HepG2 (cell line): ENCODE measurements around the gene XPC. TPM values are rescaled to one million over a fixed set of nuclear protein-coding genes. Genes with fewer than 3 reads are reported as not detected.

Experiments used
- ATAC-seq: fragments of 200-7000 bp; cut with Tn5 transposase; 3 replicates; pipeline ENCODE4 v1.9.1; 2020; ENCODE audit warnings: mild to moderate bottlenecking, moderate library complexity
- BruUV-seq: library from RNA; stranded (reverse); fragments of 400-500 nt; replicated peaks from 2 replicates; lab custom pipeline; 2021; lab: Mats Ljungman, UMichigan
- CTCF ChIA-PET: fragments of 300-600 bp; formaldehyde crosslinking; extraction: SDS; loops from one replicate; lab custom pipeline; 2021; ENCODE audit warnings: low total read pairs, inconsistent platforms, low intra/inter-chr PET ratio; lab: Yijun Ruan, JAX
- POLR2A ChIA-PET: fragments of 350-600 bp; sonication (Branson Sonifier 250); formaldehyde crosslinking; loops from one replicate; lab custom pipeline; 2020; ENCODE audit warnings: antibody characterized with exemption, inconsistent platforms; lab: Yijun Ruan, JAX
- DNase-seq: peaks from one replicate; pipeline ENCODE4 v3.0.0-alpha.2; 2015; ENCODE audit warnings: low spot score
- FAIRE-seq: peaks from 3 replicates; lab custom pipeline; 2011; peaks lifted over from hg19 to GRCh38; lab: Jason Lieb, UNC
- H2AFZ ChIP-seq: one replicate; pipeline ENCODE4 v1.6.1; 2011; ENCODE audit warnings: low read length, inconsistent platforms
- H3K27ac ChIP-seq: fragments of 300-600 bp; 3 replicates; pipeline ENCODE4 v1.8.0; 2011; ENCODE audit warnings: mixed run types, mild to moderate bottlenecking, mixed read lengths, low read length, inconsistent platforms; ENCODE audit not compliant: insufficient read depth; ENCODE audit errors: extremely low read length
- H3K27me3 ChIP-seq, 2 experiments: fragments of 200-600 bp in 1 of 2; 2 replicates in 1 of 2; 3 replicates in 1 of 2; pipeline versions ENCODE4 v1.6.0 to v1.8.0; 2011; ENCODE audit warnings: low read length in 2 of 2, mild to moderate bottlenecking in 2 of 2, moderate library complexity in 2 of 2, inconsistent platforms in 1 of 2; ENCODE audit not compliant: insufficient read depth in 2 of 2, control insufficient read depth in 1 of 2
- H3K36me3 ChIP-seq, 2 experiments: fragments of 200-600 bp in 1 of 2; replicated peaks in 1 of 2; 2 replicates in 1 of 2; 3 replicates in 1 of 2; pipeline versions ENCODE4 v1.5.1 to v1.8.0; 2011; ENCODE audit warnings: low read length in 2 of 2, inconsistent platforms in 1 of 2; ENCODE audit not compliant: insufficient read depth in 2 of 2, control insufficient read depth in 1 of 2
- H3K4me1 ChIP-seq: 2 replicates; pipeline ENCODE4 v1.5.1; 2012; ENCODE audit warnings: low read length, inconsistent platforms; ENCODE audit not compliant: insufficient read depth
- H3K4me2 ChIP-seq: 2 replicates; pipeline ENCODE4 v1.6.0; 2011; ENCODE audit warnings: low read depth, low read length, inconsistent platforms
- H3K4me3 ChIP-seq, 3 experiments: fragments of 200-600 bp in 1 of 3; sonication (generic), shearing (Covaris generic) in 1 of 3; replicated peaks in 1 of 3; 2 replicates each; pipeline ENCODE4 v1.5.1; 2011 to 2016; ENCODE audit warnings: low read length in 3 of 3, inconsistent platforms in 2 of 3, low read depth in 2 of 3, mild to moderate bottlenecking in 2 of 3, control low read depth in 1 of 3, mixed read lengths in 1 of 3; ENCODE audit not compliant: insufficient read depth in 1 of 3
- H3K79me2 ChIP-seq: one replicate; pipeline ENCODE4 v1.6.1; 2011; ENCODE audit warnings: low read length, inconsistent platforms; ENCODE audit not compliant: insufficient read depth
- H3K9ac ChIP-seq: 2 replicates; pipeline ENCODE4 v1.6.0; 2011; ENCODE audit warnings: mild to moderate bottlenecking, low read depth, low read length, inconsistent platforms; ENCODE audit not compliant: insufficient read depth
- H3K9me3 ChIP-seq: 2 replicates; pipeline ENCODE4 v1.5.1; 2012; ENCODE audit warnings: mild to moderate bottlenecking, low read length
- H4K20me1 ChIP-seq: 2 replicates; pipeline ENCODE4 v1.6.0; 2011; ENCODE audit warnings: inconsistent platforms, mild to moderate bottlenecking, low read length, moderate library complexity; ENCODE audit not compliant: insufficient read depth
- ASH2L ChIP-seq: fragments of 300-600, 200-600 bp; sonication (generic); IDR thresholded peaks from 2 replicates; pipeline ENCODE4 v1.7.0; 2017; ENCODE audit warnings: low read depth, mild to moderate bottlenecking, moderate library complexity, mixed read lengths, low read length; ENCODE audit not compliant: insufficient read length
- ATRX ChIP-seq: sonication (generic); formaldehyde crosslinking; IDR thresholded peaks from 2 replicates; pipeline ENCODE4 v1.4.0; 2020; ENCODE audit warnings: missing genetic modification reagents, borderline replicate concordance
- CEBPB ChIP-seq: IDR thresholded peaks from 2 replicates; pipeline ENCODE4 v1.6.1; 2011; ENCODE audit warnings: low read depth, low read length, improper control_type of control experiment, borderline replicate concordance
- CEBPG ChIP-seq: IDR thresholded peaks from 2 replicates; pipeline ENCODE4 v1.6.1; 2016
- CENPT ChIP-seq: sonication (generic); formaldehyde crosslinking; IDR thresholded peaks from 2 replicates; pipeline ENCODE4 v1.8.0; 2022; ENCODE audit warnings: low read depth, mild to moderate bottlenecking, moderate library complexity, missing genetic modification reagents
- DMAP1 ChIP-seq: IDR thresholded peaks from 2 replicates; pipeline ENCODE4 v1.6.1; 2016
- HIVEP1 ChIP-seq: sonication (generic); formaldehyde crosslinking; IDR thresholded peaks from 2 replicates; pipeline ENCODE4 v1.4.0; 2020; ENCODE audit warnings: mild to moderate bottlenecking, missing genetic modification reagents
- ISL2 ChIP-seq: sonication (generic); formaldehyde crosslinking; IDR thresholded peaks from 2 replicates; pipeline ENCODE4 v1.5.0; 2020; ENCODE audit warnings: missing genetic modification reagents
- LCORL ChIP-seq, 2 experiments: fragments of 450-650 bp in 1 of 2; sonication (generic) in 1 of 2; formaldehyde crosslinking in 1 of 2; IDR thresholded peaks; 2 replicates each; pipeline versions ENCODE4 v1.5.0 to v1.6.1; 2017 to 2020; ENCODE audit warnings: antibody characterized with exemption in 1 of 2, missing genetic modification reagents in 1 of 2
- NR1H2 ChIP-seq: sonication (generic); formaldehyde crosslinking; IDR thresholded peaks from 2 replicates; pipeline ENCODE4 v1.8.1; 2022; ENCODE audit warnings: low read depth, missing genetic modification reagents, borderline replicate concordance
- RAD51 ChIP-seq: fragments of 450-650 bp; IDR thresholded peaks from 2 replicates; pipeline ENCODE4 v1.6.1; 2016; ENCODE audit warnings: borderline replicate concordance
- U2AF2 ChIP-seq: fragments of 200-400 bp; formaldehyde crosslinking; IDR thresholded peaks from 2 replicates; pipeline ENCODE4 v1.6.1; 2017; ENCODE audit warnings: low read depth, mild to moderate bottlenecking, low read length
- ZNF569 ChIP-seq: sonication (generic); formaldehyde crosslinking; IDR thresholded peaks from 2 replicates; pipeline ENCODE4 v1.5.0; 2020; ENCODE audit warnings: mild to moderate bottlenecking, missing genetic modification reagents, moderate library complexity, borderline replicate concordance
- WGBS: methylation state at CpG from one replicate; pipeline ENCODE4 v1.1.6; 2017; ENCODE audit warnings: low lambda C conversion rate; 5-methylcytosine and 5-hydroxymethylcytosine counted together
- in situ Hi-C: cut with HindIII; loops from 2 replicates; pipeline ENCODE4 v1.10.0; 2017; ENCODE audit warnings: low pct_unique_long_range_greater_than_20kb; ENCODE audit not compliant: extremely low pct_ligation_motif_present
- intact Hi-C: fragments of 100-400 bp; cut with micrococcal nuclease; formaldehyde crosslinking; loops from one replicate; pipeline ENCODE4 v1.10.0; 2022; ENCODE audit not compliant: unreplicated experiment
- polyA plus RNA-seq, 8 experiments: library from polyadenylated mRNA; depleted of rRNA in 3 of 8; stranded (reverse) in 7 of 8; unstranded in 1 of 8; fragments of >200 nt; fragmentation: Illumina TruSeq in 4 of 8; extraction: Trizol in 4 of 8; gene quantifications; 2 replicates each; pipeline versions ENCODE4 v1.2.1 to v1.2.3, GENCODE V29; 2011 to 2016; ENCODE audit warnings: low read depth in 4 of 8, missing spikeins in 1 of 8, mixed read lengths in 1 of 8; ENCODE audit not compliant: insufficient read depth in 1 of 8
- total RNA-seq, 5 experiments: library from RNA; depleted of rRNA; stranded (reverse); fragments of >200 nt; fragmentation: Illumina TruSeq; extraction: Trizol; gene quantifications; 2 replicates each; pipeline ENCODE4 v1.2.3, GENCODE V29; 2016; ENCODE audit warnings: low read depth in 1 of 5
- TF ChIP-seq, protein P1 (sequence below): sonication (generic); formaldehyde crosslinking; IDR thresholded peaks from 2 replicates; pipeline ENCODE4 v1.9.0; 2022; ENCODE audit warnings: missing genetic modification reagents, mild to moderate bottlenecking, borderline replicate concordance
- TF ChIP-seq, protein P2 (sequence below): sonication (generic); formaldehyde crosslinking; conservative IDR thresholded peaks from 2 replicates; pipeline ENCODE4 v1.5.0; 2020; ENCODE audit warnings: missing genetic modification reagents
- TF ChIP-seq, protein P3 (sequence below): sonication (generic); formaldehyde crosslinking; IDR thresholded peaks from 2 replicates; pipeline ENCODE4 v1.4.0; 2020; ENCODE audit warnings: mild to moderate bottlenecking, missing genetic modification reagents
- TF ChIP-seq, protein P4 (sequence below): sonication (generic); formaldehyde crosslinking; IDR thresholded peaks from 2 replicates; pipeline ENCODE4 v1.8.1; 2023; ENCODE audit warnings: mild to moderate bottlenecking, missing genetic modification reagents

XPC gene
- total and polyA plus RNA-seq, 2 of the 13 experiments (the other 11 are each of a cell fraction or from before 2014, with no cell fraction given) = 9.4 to 24.1 TPM

DNA sequence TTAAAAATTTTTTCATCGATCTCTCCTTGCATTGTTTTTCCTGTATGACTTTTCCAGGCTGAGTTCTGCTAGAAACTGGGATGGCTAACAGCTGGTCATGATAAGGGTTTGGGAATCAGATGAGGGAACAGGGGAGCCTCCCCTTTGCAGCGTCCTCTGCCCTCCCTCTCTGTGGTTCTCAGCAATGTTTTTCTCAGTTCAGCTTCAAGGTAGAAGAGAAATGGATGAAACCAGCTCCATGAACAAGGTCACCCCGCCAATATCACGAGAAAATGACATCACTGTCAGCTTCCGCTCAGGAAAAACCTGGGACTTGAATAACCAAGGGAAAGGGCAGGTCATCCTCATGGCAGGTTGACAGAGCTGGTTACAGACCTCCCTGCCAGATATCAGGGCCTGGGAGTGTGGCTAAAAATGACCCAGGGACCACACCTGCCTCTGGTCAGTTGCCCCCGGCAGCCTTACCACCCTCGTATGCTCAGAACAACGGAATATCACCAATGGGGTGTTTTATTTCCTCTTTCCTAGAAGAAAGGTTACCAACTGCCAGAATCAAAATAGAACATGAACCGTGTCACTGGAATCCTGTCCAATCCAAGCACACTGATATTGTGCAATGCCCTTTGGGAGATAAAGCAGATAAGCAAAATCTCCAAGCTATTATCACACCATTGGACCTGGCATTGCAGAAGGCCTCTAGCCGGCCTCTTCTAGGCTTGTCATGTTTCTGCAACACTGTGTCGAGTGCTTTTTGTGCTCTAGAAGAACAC, 26.3 kb upstream of the XPC start:
- Histone ChIP-seq H3K4me3 (no peak overlapping the region), H3K4me2 (no peak overlapping the region), H3K36me3 (peaks cover 0 to 5% of the 10 kb centered on the region in 2 experiments; a peak in 2 of 5 replicates), H3K27me3 (no peaks in the 10 kb centered on the region), H3K9ac (no peak overlapping the region), H3K27ac (no peak overlapping the region), H3K4me1 (peaks cover 49% of the 10 kb centered on the region), H2AFZ (no peak overlapping the region), H3K79me2 (no peaks in the 10 kb centered on the region), H3K9me3 (no peaks in the 10 kb centered on the region), H4K20me1 (no peaks in the 10 kb centered on the region)
- FAIRE-seq (no peak), ATAC-seq (no peak), DNase-seq (no peak)
- intact Hi-C loops = loop anchor here (5.0 kb wide), 1 partner anchor 307 kb away; no protein-coding TSS in a partner anchor
- no TSS peak for BruUV-seq
- ChIA-PET POLR2A (interaction anchor here (1.4 to 5.5 kb wide), 3 partner anchors 26 to 198 kb away, joined by 4 to 33 read pairs (median 6); partner anchors contain the start of genes CHCHD4, LSM3, SLC6A6 and TMEM43), CTCF (interaction anchor here (2.1 kb wide), 1 partner anchor 263 kb away, joined by 11 read pairs; no protein-coding TSS in a partner anchor)
- in situ Hi-C loops = loop anchor here (10.0 kb wide), 2 partner anchors 260 to 310 kb away; no protein-coding TSS in a partner anchor
- 77% methylated on average over 8 of the region's 11 CpGs for WGBS
- TF ChIP-seq, protein P1, sequence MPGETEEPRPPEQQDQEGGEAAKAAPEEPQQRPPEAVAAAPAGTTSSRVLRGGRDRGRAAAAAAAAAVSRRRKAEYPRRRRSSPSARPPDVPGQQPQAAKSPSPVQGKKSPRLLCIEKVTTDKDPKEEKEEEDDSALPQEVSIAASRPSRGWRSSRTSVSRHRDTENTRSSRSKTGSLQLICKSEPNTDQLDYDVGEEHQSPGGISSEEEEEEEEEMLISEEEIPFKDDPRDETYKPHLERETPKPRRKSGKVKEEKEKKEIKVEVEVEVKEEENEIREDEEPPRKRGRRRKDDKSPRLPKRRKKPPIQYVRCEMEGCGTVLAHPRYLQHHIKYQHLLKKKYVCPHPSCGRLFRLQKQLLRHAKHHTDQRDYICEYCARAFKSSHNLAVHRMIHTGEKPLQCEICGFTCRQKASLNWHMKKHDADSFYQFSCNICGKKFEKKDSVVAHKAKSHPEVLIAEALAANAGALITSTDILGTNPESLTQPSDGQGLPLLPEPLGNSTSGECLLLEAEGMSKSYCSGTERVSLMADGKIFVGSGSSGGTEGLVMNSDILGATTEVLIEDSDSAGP (CRISPR knock-in tag) = no peak
- TF ChIP-seq ZNF569 (CRISPR knock-in tag) (no peak), HIVEP1 (CRISPR knock-in tag) (no peak), LCORL (IDR thresholded peaks at IDR 0.05) (no peak), LCORL (CRISPR knock-in tag; IDR thresholded peaks at IDR 0.05) (no peak), CEBPB (peak; percentile 84), DMAP1 (no peak), ATRX (CRISPR knock-in tag) (no peak), CENPT (CRISPR knock-in tag) (no peak), ISL2 (CRISPR knock-in tag) (no peak), ASH2L (no peak), RAD51 (no peak), NR1H2 (CRISPR knock-in tag) (no peak), CEBPG (CRISPR knock-in tag) (peak; percentile 56), U2AF2 (no peak)
- TF ChIP-seq, protein P2, sequence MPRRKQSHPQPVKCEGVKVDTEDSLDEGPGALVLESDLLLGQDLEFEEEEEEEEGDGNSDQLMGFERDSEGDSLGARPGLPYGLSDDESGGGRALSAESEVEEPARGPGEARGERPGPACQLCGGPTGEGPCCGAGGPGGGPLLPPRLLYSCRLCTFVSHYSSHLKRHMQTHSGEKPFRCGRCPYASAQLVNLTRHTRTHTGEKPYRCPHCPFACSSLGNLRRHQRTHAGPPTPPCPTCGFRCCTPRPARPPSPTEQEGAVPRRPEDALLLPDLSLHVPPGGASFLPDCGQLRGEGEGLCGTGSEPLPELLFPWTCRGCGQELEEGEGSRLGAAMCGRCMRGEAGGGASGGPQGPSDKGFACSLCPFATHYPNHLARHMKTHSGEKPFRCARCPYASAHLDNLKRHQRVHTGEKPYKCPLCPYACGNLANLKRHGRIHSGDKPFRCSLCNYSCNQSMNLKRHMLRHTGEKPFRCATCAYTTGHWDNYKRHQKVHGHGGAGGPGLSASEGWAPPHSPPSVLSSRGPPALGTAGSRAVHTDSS = no peak
- TF ChIP-seq, protein P3, sequence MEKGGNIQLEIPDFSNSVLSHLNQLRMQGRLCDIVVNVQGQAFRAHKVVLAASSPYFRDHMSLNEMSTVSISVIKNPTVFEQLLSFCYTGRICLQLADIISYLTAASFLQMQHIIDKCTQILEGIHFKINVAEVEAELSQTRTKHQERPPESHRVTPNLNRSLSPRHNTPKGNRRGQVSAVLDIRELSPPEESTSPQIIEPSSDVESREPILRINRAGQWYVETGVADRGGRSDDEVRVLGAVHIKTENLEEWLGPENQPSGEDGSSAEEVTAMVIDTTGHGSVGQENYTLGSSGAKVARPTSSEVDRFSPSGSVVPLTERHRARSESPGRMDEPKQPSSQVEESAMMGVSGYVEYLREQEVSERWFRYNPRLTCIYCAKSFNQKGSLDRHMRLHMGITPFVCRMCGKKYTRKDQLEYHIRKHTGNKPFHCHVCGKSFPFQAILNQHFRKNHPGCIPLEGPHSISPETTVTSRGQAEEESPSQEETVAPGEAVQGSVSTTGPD (CRISPR knock-in tag) = no peak
- TF ChIP-seq, protein P4, sequence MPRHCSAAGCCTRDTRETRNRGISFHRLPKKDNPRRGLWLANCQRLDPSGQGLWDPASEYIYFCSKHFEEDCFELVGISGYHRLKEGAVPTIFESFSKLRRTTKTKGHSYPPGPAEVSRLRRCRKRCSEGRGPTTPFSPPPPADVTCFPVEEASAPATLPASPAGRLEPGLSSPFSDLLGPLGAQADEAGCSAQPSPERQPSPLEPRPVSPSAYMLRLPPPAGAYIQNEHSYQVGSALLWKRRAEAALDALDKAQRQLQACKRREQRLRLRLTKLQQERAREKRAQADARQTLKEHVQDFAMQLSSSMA = no peak
